K562 (cell line): Measurements from ENCODE around the gene PGGHG. TPM values are rescaled to one million over a fixed set of nuclear protein-coding genes. Genes with fewer than 3 reads are reported as not detected.
A peak's percentile ranks its signal among the peaks of the same experiment; 100 is the strongest.

Experiments
- CTBP1 ChIP-seq: fragments of 450-650 bp; IDR thresholded peaks from 2 replicates; pipeline ENCODE4 v1.6.1; 2016; ENCODE audit warnings: borderline replicate concordance
- HMG20A ChIP-seq: fragments of 450-650 bp; formaldehyde crosslinking; conservative IDR thresholded peaks from 2 replicates; pipeline ENCODE4 v1.4.0; 2020; ENCODE audit warnings: mild to moderate bottlenecking, mixed read lengths
- KHSRP ChIP-seq: fragments of 450-650 bp; IDR thresholded peaks from 2 replicates; pipeline ENCODE4 v1.6.1; 2017
- PHF8 ChIP-seq: fragments of 200-600 bp; sonication (generic); IDR thresholded peaks from 2 replicates; pipeline ENCODE4 v1.6.1; 2012; ENCODE audit warnings: mixed run types, mild to moderate bottlenecking, inconsistent platforms, low read length, moderate library complexity, borderline replicate concordance
- POLR2A ChIP-seq: fragments of 450-650 bp; conservative IDR thresholded peaks from 2 replicates; pipeline ENCODE4 v1.6.1; 2016
- PTTG1 ChIP-seq: fragments of 450-650 bp; IDR thresholded peaks from 2 replicates; pipeline ENCODE4 v1.6.1; 2016; ENCODE audit warnings: low read depth, mild to moderate bottlenecking, missing genetic modification characterization, missing compliant biosample characterization
- USF2 ChIP-seq: sonication (generic); formaldehyde crosslinking; IDR thresholded peaks from 2 replicates; pipeline ENCODE4 v1.5.0; 2020; ENCODE audit warnings: missing genetic modification reagents
- YY1 ChIP-seq, 3 experiments: IDR thresholded peaks; 2 replicates each; pipeline ENCODE4 v1.6.1; 2011; ENCODE audit warnings: low read length in 2 of 3, mild to moderate bottlenecking in 2 of 3, moderate library complexity in 2 of 3, borderline replicate concordance in 1 of 3, control low read depth in 1 of 3, low read depth in 1 of 3; ENCODE audit not compliant: insufficient read depth in 3 of 3, insufficient replicate concordance in 2 of 3, control insufficient read depth in 1 of 3, insufficient read length in 1 of 3; ENCODE audit errors: extremely low read depth in 1 of 3
- ZBTB17 ChIP-seq: fragments of 450-650 bp; formaldehyde crosslinking; IDR thresholded peaks from 2 replicates; pipeline ENCODE4 v1.4.0; 2020; ENCODE audit warnings: mild to moderate bottlenecking
- ZBTB40 ChIP-seq, 2 experiments: fragments of 450-650 bp in 1 of 2; sonication (generic) in 1 of 2; formaldehyde crosslinking in 1 of 2; IDR thresholded peaks; 2 replicates each; pipeline versions ENCODE4 v1.7.1 to v1.9.0; 2016 to 2022; ENCODE audit warnings: inconsistent platforms in 1 of 2, mild to moderate bottlenecking in 1 of 2, missing genetic modification reagents in 1 of 2
- ZNF232 ChIP-seq: sonication (generic); formaldehyde crosslinking; IDR thresholded peaks from 2 replicates; pipeline ENCODE4 v1.8.0; 2022; ENCODE audit warnings: mild to moderate bottlenecking, missing genetic modification reagents
- ZNF263 ChIP-seq: sonication (generic); formaldehyde crosslinking; IDR thresholded peaks from 2 replicates; pipeline ENCODE4 v1.8.0; 2022; ENCODE audit warnings: mild to moderate bottlenecking, missing genetic modification reagents, borderline replicate concordance
- ZNF57 ChIP-seq: fragments of 450-650 bp; formaldehyde crosslinking; IDR thresholded peaks from 2 replicates; pipeline ENCODE4 v1.4.0; 2020; ENCODE audit warnings: mild to moderate bottlenecking, moderate library complexity
- ZNF644 ChIP-seq: fragments of 200-800 bp; sonication (Bioruptor generic); IDR thresholded peaks from 2 replicates; pipeline ENCODE4 v1.6.1; 2016; ENCODE audit warnings: low read depth, missing genetic modification characterization, missing compliant biosample characterization
- ZNF79 ChIP-seq: fragments of 250-450 bp; sonication (Bioruptor Pico); IDR thresholded peaks from 2 replicates; pipeline ENCODE4 v1.4.0; 2020; ENCODE audit warnings: low read depth, mild to moderate bottlenecking, moderate library complexity
- polyA plus RNA-seq, 8 experiments: library from polyadenylated mRNA; depleted of rRNA in 4 of 8; stranded (reverse) in 5 of 8; unstranded in 3 of 8; fragments of >200 nt; fragmentation: Nextera tagmentation in 2 of 8; fragmentation: Illumina TruSeq in 1 of 8; extraction: Ambion mirVana in 2 of 8; extraction: Trizol in 1 of 8; gene quantifications; 2 replicates each; pipeline versions ENCODE4 v1.2.1 to v1.2.3, GENCODE V29; 2011 to 2014; ENCODE audit warnings: inconsistent platforms in 1 of 8, missing spikeins in 1 of 8
- total RNA-seq, 7 experiments: library from RNA; depleted of rRNA in 6 of 7; stranded (reverse); fragments of >200 nt in 6 of 7; fragmentation: Illumina TruSeq in 2 of 7; extraction: Trizol in 2 of 7; gene quantifications; 2 replicates each; pipeline versions ENCODE4 v1.2.1 to v1.2.3, GENCODE V29; 2011 to 2021; ENCODE audit warnings: low replicate concordance in 1 of 7

The PGGHG gene
- total and polyA plus RNA-seq, 9 of the 15 experiments (the other 6 are each of a cell fraction or from before 2014, with no cell fraction given) = 0.38 to 85.1 (median 18.1) TPM

- TF ChIP-seq USF2 (CRISPR knock-in tag) = peak; percentile 92
- no peak for TF ChIP-seq HMG20A (CRISPR knock-in tag)
- TF ChIP-seq PHF8 = peak; percentile 29; the same call in 1 of the 2 replicates
- TF ChIP-seq POLR2A = peak; percentile 53
- peak; percentile 60; the same call in 1 of the 2 replicates for TF ChIP-seq ZBTB17
- TF ChIP-seq YY1 (IDR thresholded peaks at IDR 0.05; ENCODE audit: borderline replicate concordance in 1 of 3, control insufficient read depth in 1 of 3, extremely low read depth in 1 of 3, insufficient read depth in 3 of 3, insufficient read length in 1 of 3, insufficient replicate concordance in 2 of 3, low read depth in 1 of 3, low read length in 2 of 3) = peak in 1 of 3 experiments; percentile 2
- peak; percentile 36; the same call in 1 of the 2 replicates for TF ChIP-seq ZNF79 (CRISPR knock-in tag)
- TF ChIP-seq CTBP1 = peak; percentile 48; the same call in 1 of the 2 replicates
- 0 out of 2 replicates have a peak, but pooled peaks have one; percentile 51 for TF ChIP-seq ZNF644 (tag)
- TF ChIP-seq ZBTB40 (IDR thresholded peaks at IDR 0.05) = peak; percentile 14; the same call in 1 of the 2 replicates
- no peak for TF ChIP-seq ZBTB40 (CRISPR knock-in tag; IDR thresholded peaks at IDR 0.05)
- no peak for TF ChIP-seq ZNF232 (CRISPR knock-in tag)
- TF ChIP-seq ZNF57 = no peak
- TF ChIP-seq ZNF263 (CRISPR knock-in tag) = no peak
- TF ChIP-seq KHSRP = 0 out of 2 replicates have a peak, but pooled peaks have one; percentile 10
- no peak for TF ChIP-seq PTTG1 (tag)
These were observed 38.1 kb downstream of the PGGHG start (continued) for GRCh38 chr11:326842-327580.
